ENCODE results near the gene HPGD.

DNA sequence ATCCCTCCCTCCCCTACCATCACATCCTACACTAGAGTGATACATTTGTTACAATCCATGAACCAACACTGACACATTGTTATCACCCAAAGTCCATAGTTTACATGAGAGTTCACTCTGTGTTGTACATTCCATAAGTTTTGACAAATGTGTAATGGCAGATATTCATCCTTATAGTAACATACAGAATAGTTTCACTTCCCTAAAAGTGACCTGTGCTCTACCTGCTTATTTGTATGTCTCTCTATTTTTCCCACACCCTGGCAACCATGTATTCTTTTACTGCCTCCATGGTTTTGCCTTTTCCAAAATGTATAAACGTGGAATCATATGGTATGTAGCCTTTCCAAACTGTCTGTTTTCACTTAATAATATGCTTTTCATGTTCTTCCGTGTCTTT, 42.2 kb upstream of the HPGD start:
- TF ChIP-seq, protein P1, sequence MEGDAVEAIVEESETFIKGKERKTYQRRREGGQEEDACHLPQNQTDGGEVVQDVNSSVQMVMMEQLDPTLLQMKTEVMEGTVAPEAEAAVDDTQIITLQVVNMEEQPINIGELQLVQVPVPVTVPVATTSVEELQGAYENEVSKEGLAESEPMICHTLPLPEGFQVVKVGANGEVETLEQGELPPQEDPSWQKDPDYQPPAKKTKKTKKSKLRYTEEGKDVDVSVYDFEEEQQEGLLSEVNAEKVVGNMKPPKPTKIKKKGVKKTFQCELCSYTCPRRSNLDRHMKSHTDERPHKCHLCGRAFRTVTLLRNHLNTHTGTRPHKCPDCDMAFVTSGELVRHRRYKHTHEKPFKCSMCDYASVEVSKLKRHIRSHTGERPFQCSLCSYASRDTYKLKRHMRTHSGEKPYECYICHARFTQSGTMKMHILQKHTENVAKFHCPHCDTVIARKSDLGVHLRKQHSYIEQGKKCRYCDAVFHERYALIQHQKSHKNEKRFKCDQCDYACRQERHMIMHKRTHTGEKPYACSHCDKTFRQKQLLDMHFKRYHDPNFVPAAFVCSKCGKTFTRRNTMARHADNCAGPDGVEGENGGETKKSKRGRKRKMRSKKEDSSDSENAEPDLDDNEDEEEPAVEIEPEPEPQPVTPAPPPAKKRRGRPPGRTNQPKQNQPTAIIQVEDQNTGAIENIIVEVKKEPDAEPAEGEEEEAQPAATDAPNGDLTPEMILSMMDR (IDR thresholded peaks at IDR 0.05): no peak
- TF ChIP-seq POLR2AphosphoS5 (IDR thresholded peaks at IDR 0.05): no peak
- no peak for TF ChIP-seq POLR2A (IDR thresholded peaks at IDR 0.05)
